Measurements from ENCODE around the gene TMEM86B. TPM values are rescaled to one million over a fixed set of nuclear protein-coding genes. Genes with fewer than 3 reads are reported as not detected.

Gene TMEM86B
- total RNA-seq, 1 experiment from 2014 or later, result 21.2 TPM

DNA sequence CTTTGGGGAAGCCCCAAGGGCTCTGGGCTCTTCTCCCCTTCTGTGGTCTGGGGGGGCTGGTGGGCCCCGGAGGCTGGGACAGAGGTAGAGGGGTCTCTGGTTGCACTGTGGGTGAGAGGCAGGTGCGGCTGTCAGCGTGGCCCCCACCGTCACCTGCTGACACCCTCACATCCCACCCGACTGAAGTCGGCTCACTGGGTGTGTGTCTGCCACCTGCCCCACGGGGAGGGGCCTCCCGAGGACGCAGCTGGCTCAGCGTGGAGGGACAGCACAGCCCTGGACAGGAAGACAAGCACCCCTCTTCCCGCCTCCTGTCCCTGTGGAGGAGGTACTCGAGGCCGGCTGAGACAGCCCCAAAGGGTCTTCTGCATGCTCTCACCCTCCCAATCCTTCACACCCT lies 2.2 kb upstream of the TMEM86B start:
- peaks cover 4% of the 10 kb centered on the region for H3K36me3 ChIP-seq (ENCODE audit: control insufficient read depth, insufficient read depth, low read length)
- ChIA-PET CTCF (no interaction called here), POLR2A (no interaction called here)
- no peaks in the 10 kb centered on the region for H3K9me3 ChIP-seq
- no peaks in the 10 kb centered on the region for H3K9me3 Mint-ChIP-seq (ENCODE audit: unreplicated experiment)
- TF ChIP-seq, protein P1, sequence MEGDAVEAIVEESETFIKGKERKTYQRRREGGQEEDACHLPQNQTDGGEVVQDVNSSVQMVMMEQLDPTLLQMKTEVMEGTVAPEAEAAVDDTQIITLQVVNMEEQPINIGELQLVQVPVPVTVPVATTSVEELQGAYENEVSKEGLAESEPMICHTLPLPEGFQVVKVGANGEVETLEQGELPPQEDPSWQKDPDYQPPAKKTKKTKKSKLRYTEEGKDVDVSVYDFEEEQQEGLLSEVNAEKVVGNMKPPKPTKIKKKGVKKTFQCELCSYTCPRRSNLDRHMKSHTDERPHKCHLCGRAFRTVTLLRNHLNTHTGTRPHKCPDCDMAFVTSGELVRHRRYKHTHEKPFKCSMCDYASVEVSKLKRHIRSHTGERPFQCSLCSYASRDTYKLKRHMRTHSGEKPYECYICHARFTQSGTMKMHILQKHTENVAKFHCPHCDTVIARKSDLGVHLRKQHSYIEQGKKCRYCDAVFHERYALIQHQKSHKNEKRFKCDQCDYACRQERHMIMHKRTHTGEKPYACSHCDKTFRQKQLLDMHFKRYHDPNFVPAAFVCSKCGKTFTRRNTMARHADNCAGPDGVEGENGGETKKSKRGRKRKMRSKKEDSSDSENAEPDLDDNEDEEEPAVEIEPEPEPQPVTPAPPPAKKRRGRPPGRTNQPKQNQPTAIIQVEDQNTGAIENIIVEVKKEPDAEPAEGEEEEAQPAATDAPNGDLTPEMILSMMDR (IDR thresholded peaks at IDR 0.05; ENCODE audit: insufficient read depth in 1 of 2, low read depth in 1 of 2, low read length in 1 of 2, severe bottlenecking in 1 of 2, unreplicated experiment in 1 of 2), result no peak
- no peak overlapping the region for H3K4me3 Mint-ChIP-seq (ENCODE audit: unreplicated experiment)
- H3K4me1 ChIP-seq, result peaks cover 32% of the 10 kb centered on the region
- H3K27me3 Mint-ChIP-seq (ENCODE audit: insufficient read depth, unreplicated experiment), result no peaks in the 10 kb centered on the region
- H3K4me3 ChIP-seq (ENCODE audit: low read depth, low read length), result no peak overlapping the region
- intact Hi-C loops (cut with micrococcal nuclease; ENCODE audit: unreplicated experiment), result no loop called here
- no peak overlapping the region for H3K27ac Mint-ChIP-seq (ENCODE audit: unreplicated experiment)
- DNase-seq, result no peak
- BruUV-seq (replicated peaks), result no TSS peak
- no peaks in the 10 kb centered on the region for H3K27me3 ChIP-seq (replicated peaks; ENCODE audit: control insufficient read depth, insufficient read depth, low read length)
- H3K36me3 Mint-ChIP-seq (ENCODE audit: insufficient read depth, unreplicated experiment), result peaks cover 69% of the 10 kb centered on the region
- H3K4me1 Mint-ChIP-seq (ENCODE audit: low read depth, unreplicated experiment), result peaks cover 29% of the 10 kb centered on the region

DNA sequence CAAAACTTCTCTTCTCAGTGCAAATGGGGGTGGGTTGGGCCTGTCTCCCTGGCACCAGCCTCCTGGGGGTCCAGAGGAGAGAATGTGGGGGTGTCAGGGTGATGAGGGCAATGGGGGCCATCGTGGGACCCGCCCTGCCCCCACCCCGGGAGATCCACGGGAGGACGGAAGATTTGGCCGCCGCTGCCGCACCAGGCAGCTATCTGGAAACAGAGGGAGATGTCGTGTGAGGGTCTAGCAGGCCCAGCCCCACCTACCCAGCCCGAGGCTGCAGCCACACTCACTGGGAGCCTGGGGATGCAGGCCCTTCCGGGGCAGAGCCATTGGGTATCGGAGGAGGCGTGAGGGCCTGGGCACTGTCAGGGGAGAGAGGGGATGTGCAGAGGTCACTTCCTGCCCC lies 1.8 kb upstream of the TMEM86B start:
- no TSS peak for BruUV-seq (replicated peaks)
- Mint-ChIP-seq H3K9me3 (ENCODE audit: unreplicated experiment) (no peaks in the 10 kb centered on the region), H3K36me3 (ENCODE audit: insufficient read depth, unreplicated experiment) (peaks cover 69% of the 10 kb centered on the region), H3K27ac (ENCODE audit: unreplicated experiment) (no peak overlapping the region), H3K4me1 (ENCODE audit: low read depth, unreplicated experiment) (peaks cover 33% of the 10 kb centered on the region), H3K4me3 (ENCODE audit: unreplicated experiment) (no peak overlapping the region), H3K27me3 (ENCODE audit: insufficient read depth, unreplicated experiment) (no peaks in the 10 kb centered on the region)
- no peak for DNase-seq
- Histone ChIP-seq H3K36me3 (ENCODE audit: control insufficient read depth, insufficient read depth, low read length) (peaks cover 4% of the 10 kb centered on the region), H3K27me3 (replicated peaks; ENCODE audit: control insufficient read depth, insufficient read depth, low read length) (no peaks in the 10 kb centered on the region), H3K9me3 (no peaks in the 10 kb centered on the region), H3K4me3 (ENCODE audit: low read depth, low read length) (no peak overlapping the region), H3K4me1 (peaks cover 32% of the 10 kb centered on the region)
- TF ChIP-seq, protein P1 (IDR thresholded peaks at IDR 0.05; ENCODE audit: insufficient read depth in 1 of 2, low read depth in 1 of 2, low read length in 1 of 2, severe bottlenecking in 1 of 2, unreplicated experiment in 1 of 2), result no peak
- ChIA-PET CTCF (no interaction called here), POLR2A (no interaction called here)
- intact Hi-C loops (cut with micrococcal nuclease; ENCODE audit: unreplicated experiment), result no loop called here

DNA sequence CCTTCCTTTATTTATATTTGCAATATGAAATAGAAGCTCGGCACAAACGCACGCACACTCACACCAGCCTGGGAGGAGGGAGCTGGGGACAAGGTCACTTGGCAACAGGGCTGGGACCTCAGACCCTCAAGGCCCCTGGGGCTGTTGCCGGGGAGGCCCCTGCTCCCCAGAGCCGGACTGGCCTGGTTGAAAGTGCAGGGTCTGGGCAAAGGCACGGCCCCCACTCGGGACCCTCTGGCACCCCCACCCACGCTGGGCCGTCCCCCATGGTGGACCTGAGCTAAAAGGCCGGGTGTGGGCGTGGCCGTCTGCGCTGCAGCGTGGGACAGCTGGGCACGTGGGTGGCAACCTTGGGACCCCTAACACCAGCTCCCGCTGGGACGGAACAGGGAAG lies 1.2 kb upstream of the TMEM86B start:
- ChIA-PET CTCF (no interaction called here), POLR2A (no interaction called here)
- peaks cover 69% of the 10 kb centered on the region for H3K36me3 Mint-ChIP-seq (ENCODE audit: insufficient read depth, unreplicated experiment)
- no peaks in the 10 kb centered on the region for H3K27me3 ChIP-seq (replicated peaks; ENCODE audit: control insufficient read depth, insufficient read depth, low read length)
- no peak overlapping the region for H3K4me3 ChIP-seq (ENCODE audit: low read depth, low read length)
- H3K4me1 Mint-ChIP-seq (ENCODE audit: low read depth, unreplicated experiment), result peaks cover 35% of the 10 kb centered on the region
- no peaks in the 10 kb centered on the region for H3K27me3 Mint-ChIP-seq (ENCODE audit: insufficient read depth, unreplicated experiment)
- H3K9me3 Mint-ChIP-seq (ENCODE audit: unreplicated experiment), result no peaks in the 10 kb centered on the region
- BruUV-seq (replicated peaks), result TSS peak; percentile 77
- H3K36me3 ChIP-seq (ENCODE audit: control insufficient read depth, insufficient read depth, low read length), result peaks cover 4% of the 10 kb centered on the region
- no peak for DNase-seq
- H3K9me3 ChIP-seq, result no peaks in the 10 kb centered on the region
- no peak overlapping the region for H3K4me3 Mint-ChIP-seq (ENCODE audit: unreplicated experiment)
- peaks cover 32% of the 10 kb centered on the region for H3K4me1 ChIP-seq
- intact Hi-C loops (cut with micrococcal nuclease; ENCODE audit: unreplicated experiment), result no loop called here
- peak overlapping the region; percentile 98 for H3K27ac Mint-ChIP-seq (ENCODE audit: unreplicated experiment)
- TF ChIP-seq, protein P1 (IDR thresholded peaks at IDR 0.05; ENCODE audit: insufficient read depth in 1 of 2, low read depth in 1 of 2, low read length in 1 of 2, severe bottlenecking in 1 of 2, unreplicated experiment in 1 of 2), result no peak

Measured in Caco-2 (cell line).